SHP77 (cell line): Measurements from ENCODE around the gene RORC.
"Not testable (repeated sequence)": the region's sequence is repeated elsewhere in the genome, so short reads cannot be mapped to it uniquely, and the experiment has no call there.

ENCODE experiments used
- DNase-seq, 2 experiments: peaks; one replicate each; lab custom pipeline; 2025; lab: John Stamatoyannopoulos, UW

Gene RORC

DNA sequence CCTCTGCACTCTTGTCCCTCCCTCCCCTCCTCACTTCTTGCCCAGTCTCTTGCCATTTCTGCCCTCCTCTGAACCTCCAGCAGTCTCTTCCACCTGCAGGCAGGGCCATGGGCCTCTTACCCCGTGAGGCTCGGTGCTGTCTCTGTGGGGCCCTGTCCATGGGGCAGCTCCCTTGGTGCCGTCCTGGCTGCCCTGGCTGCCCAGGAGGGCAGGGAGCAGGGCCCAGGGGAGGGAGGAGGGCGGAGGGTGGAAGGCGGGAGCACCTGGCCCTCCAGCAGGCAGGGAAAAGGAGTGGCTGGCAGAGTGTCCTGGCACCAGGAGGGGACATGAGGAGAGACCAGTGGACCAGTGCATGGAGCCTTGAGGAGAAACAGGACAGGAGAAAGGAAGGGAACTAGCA, at the start of gene RORC:
Gene RORC, minus strand, starts transcription at position 198 of the 400 bp plus-strand sequence. Its CDS starts 38 bp downstream, at position 160.
- peak; percentile 69 to 83 for DNase-seq

DNA sequence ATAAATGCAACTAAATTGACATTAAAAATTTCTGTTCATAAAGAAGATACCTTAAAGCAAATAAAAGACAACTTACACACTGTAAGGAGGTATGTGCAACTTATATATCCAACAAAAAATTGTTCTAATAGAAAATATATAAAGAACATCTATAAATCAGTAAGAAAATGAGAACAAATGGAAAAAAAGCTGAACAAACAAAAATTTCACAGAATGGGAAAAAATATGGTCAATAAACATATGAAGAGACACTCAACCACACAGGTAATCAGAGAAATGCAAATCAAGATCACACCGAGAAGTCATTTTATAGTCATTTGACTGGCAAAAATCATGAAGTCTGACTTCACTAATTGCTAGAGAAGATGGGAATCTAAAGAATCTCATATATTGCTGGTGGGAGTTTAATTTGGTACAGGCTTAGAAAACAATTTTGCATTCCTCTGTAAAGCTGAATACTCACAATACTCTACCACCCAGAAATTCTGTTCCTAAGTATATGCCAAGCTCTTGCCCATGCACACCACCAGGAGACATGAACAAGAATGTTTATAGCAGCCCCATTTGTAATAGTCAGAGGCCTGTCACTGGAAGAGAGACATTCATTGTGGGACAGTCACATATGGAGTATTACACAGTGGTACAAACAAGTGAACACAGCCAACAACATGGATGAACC, 44.0 kb upstream of the RORC start:
- DNase-seq: no peak

DNA sequence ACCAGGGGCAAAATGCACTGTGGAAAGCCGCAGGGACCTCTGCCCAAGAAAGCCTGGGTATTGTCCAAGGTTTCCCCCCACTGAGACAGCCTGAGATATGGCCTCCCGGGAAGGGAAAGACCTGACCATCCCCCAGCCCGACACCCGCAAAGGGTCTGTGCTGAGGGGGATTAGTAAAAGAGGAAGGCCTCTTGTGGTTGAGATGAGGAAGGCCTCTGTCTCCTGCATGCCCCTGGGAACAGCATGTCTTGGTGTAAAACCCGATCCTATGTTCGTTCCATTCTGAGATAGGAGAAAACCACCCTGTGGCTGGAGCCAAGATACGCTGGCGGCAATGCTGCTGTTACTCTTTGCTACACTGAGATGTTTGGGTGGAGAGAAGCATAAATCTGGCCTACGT, 41.2 kb upstream of the RORC start:
- DNase-seq: not testable (repeated sequence)

DNA sequence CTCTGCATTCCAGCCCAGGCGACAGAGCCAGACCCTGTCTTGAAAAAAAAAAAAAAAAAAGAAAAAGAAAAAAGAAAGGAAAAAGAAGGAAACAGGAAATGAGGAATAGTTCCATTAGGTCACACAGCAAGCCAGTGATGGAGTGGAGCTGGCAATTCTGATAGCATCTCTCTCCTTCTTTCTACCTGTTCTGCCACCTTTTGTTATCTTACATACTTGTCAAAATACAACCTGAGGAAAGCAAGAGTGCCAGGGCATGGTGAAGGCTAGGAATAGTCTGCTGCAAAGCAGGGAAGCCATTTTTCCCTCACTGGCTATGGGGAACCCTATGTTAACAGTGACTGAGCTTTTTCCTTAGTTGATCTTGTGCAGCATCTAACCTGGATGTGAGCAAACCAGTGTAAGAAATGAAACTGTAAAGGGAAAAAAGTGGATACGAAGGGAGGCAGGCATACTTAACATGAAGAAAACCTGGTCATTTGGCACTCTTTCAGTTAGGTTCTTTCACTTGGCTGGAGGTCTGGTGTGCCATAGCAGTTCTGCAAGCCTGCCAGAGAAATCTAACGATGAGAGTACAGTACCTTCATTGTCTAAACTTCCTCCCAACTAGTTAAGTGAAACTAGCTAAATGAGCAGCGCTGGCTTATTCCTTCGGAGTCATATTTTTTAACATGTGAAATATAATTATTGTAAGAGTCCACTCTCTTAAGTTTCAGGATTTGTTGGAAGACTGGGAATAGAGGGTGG, 39.9 kb upstream of the RORC start:
- no peak for DNase-seq

DNA sequence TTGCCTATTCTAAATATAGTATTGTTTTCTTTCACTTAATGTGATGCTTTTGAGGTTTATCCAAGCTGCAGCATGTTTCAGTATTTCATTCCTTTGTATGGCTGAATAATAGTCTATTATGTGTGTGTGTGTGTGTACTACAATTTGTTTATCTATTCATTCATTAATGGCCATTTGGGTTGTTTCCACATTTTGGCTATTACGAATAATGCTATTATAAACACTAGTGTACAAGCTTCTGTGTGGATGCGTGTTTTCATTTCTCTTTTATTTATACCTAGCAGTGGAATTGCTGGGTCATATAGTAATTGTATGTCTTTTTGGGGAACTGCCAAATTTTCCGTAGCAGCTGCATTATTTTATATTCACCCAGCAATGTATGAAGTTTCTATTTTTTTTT, 36.9 kb upstream of the RORC start:
- DNase-seq: no peak

DNA sequence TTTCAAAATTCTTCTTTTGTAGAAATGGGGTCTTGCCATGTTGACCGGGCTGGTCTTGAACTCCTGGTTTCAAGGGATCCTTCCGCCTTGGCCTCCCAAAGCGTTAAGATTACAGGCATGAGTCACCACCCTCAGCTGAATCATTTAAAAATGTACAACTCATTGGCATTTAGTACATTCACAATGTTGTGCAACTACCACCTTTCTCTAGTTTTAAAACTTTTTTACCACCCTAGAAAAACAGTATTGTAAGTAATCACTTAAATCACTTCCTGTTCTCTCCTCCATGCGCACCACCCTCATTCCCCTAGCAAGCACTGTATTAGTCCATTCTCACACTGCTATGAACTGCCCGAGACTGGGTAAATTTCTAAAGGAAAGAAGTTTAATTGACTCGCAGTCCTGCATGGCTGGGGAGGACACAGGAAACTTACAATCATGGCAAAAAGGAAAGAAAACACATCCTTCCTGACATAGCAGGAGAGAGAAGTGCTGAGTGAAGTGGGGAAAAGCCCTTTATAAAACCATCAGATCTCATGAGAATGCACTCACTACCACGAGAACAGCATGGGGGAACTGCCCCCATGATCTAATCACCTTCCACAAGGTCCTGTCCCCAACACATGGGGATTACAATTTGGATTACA, 36.3 kb upstream of the RORC start:
- no peak for DNase-seq

DNA sequence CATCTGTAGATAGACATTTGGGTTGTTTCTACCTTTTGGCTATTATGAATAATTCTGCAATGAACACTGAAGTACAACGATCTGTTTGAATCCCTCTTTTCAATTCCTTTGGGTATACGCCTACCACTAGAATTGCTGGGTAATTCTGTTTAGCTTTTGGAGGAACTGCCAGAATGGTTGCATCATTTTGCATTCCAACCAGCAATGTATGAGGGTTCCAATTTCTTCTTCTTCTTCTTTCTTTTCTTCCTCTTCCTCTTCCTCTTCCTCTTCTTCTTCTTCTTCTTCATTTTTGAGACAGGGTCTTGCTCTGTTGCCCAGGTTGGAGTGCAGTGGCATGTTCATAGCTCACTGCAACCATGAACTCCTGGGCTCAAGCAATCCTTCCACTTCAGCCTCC, 35.7 kb upstream of the RORC start:
- DNase-seq: no peak

DNA sequence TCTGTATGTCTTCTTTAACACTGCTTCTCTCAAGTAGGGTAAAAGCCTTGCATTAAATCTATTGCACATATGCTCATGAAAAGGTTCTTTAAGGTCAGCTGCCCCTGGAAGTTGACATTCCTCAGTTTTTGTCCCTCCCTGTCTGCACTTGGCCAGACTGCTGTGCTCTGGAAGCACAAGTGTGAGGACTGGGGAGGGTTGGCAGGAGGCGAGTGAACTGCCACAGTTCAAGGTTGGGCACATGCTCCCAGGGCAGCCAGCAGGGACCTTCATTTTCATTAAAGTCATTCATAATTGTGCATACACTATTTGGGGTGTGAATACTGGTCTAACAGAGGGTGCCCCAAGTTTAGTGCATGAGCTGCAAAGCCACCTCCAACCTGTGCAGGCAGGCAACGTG, 32.8 kb upstream of the RORC start:
- DNase-seq: no peak

DNA sequence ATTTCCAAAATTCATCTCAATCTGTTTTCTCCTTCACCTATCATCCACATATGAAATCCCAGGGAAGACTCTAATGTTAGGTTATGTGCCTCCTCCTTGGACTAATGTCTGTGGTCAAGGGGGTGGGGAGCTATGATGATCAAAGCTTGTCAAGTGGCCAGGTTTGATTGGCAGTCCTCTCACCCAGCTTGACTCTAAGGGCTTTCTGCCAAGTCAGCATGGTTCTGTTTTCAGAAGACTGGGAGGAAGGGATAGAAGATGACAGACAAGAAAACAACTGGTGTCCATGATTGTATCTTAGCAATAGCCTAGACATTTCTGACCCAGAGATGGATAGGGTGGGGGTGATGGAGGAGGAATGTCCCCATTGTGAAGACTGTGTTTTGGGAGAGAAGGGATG, 31.0 kb upstream of the RORC start:
- no peak for DNase-seq

DNA sequence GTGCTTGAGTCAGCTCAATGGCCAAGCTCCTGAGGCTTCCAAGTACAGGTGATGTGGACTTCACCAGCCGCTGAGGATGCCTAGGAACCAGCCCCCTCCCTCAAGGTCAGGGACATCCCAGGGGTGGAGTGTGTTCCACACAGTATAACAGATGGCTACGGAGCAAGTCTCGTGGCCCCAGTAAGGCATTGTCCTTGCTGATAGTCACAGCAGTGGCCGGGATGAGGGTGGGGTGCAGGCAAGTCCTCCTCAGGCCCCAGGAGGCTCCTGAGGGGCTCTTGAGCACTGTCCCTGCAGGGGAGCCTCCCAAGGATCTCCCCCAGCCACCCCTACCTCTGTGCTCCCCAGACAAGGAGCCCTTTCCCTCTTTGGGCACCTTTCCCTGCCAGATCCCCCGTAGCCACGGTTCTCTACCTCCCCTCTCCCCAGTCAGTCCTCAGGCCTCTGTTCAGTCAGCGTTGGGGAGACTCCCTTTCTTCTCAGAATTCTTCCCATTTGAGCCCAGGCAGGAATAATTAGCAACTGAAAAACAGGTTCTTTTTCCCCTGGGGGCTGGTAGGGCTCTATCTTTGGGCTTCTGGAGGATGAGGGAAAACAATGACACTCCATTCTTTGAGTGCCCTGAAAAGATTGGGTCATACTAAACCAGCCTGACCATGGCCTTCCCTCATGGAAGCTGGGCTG, 29.0 kb upstream of the RORC start:
- DNase-seq: no peak

DNA sequence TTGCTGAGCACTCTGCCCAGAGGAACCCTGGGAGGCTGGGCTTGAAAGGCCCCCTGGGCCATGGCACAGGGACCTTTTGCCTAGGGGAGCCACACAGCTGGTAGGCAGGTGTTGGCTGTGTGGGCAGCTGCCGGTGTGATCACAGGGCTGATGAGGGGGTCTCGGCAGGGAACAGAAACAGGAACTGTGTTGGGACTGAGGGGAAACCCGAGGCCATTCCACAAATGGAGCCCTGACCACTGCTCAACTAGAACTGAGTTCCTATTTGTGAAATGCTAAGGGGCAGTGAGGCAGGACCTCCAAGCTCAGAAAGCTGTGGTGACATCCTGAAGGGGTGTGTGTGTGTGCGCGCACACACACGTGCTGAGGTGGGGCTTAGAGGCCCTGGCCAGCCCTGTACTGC, 28.3 kb upstream of the RORC start:
- DNase-seq: no peak

DNA sequence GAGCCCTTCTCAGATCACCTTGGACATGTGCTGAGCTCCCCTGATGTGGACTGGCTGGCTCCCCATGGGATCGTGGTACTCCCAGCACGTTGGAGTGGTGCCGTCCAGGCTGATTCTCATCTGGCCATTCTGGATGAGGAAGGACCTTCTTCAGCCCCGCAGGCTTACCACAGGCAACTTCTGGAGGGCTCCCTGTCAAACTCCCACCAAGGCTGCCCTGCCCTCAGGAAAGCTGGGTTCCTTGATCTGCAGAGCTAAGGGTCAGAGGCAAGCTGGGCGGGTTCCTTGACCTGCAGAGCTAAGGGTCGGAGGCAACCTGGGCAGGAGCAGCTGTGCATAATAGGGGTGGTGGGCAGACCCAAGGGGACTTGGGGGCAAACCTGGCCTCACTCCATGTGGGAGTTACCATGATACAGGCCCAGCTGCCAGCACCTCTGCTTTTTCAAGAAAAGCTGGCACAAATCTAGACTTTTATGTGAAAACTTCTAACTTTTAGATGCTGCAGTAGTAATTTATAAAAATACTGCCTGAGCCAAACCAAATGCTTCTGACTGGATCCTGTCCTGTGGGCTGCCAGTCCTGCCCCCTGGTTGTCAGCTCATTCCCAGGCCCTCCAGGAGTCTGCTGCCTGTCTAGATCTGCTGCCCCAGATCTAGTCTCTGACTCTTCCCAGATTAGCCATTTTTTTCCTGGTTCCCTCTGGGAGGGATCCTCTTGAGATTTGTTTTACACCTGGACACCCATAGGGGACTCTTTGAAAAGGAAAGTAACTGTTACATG, 27.5 kb upstream of the RORC start:
- DNase-seq: no peak

DNA sequence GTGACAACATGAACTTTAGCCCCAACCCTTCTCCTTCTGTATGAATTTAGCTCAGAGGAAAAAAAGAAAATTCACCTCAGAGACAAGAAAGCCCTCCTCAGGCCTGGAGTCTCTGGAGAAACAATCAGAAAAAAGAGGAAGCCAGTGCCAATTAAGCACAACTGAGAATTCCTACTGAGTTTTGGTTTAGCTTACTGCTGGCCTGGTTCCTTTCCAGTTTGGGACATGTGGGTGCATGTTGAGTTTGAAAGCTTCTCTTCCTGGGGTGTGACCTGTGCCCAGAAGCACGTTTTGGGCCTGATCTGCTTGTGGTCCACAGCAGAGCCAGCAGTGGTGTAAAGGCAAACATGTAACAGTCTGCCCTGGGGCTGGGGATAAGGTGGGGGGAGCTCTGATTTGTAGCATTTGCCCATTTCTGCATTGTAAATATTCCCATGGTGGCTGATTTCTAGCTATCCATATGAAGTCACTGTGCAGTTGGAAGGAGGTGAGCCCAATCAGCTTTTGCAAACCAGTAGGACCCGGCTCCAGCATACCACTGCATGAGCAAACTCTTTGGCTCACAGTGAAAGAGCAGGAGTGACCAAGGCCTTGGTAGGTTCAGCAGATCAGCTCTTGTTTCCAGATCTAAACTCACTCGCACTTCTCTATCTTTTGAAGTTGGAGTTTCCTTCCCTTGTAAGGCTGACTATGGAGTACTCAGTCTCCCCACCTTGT, 26.6 kb upstream of the RORC start:
- no peak for DNase-seq

DNA sequence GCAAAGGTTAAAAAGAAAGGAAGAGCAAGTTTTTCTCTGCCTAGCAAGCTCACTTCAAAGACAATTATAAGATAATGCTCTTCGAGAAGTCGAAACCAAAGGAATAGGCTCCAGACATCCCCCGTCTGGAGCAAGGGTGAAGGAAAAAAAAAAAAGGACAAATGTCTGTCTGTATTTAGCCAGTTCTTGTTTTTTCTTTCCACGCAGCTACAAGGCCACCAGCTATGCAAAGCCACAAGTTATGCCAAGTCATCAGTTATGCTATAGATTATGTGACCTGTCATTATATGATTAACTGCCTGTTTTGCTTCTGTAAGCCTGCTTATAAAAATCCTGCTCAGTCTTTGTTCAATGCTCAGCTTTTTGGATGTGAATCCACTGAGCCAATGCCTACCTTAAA, 24.3 kb upstream of the RORC start:
- no peak for DNase-seq

DNA sequence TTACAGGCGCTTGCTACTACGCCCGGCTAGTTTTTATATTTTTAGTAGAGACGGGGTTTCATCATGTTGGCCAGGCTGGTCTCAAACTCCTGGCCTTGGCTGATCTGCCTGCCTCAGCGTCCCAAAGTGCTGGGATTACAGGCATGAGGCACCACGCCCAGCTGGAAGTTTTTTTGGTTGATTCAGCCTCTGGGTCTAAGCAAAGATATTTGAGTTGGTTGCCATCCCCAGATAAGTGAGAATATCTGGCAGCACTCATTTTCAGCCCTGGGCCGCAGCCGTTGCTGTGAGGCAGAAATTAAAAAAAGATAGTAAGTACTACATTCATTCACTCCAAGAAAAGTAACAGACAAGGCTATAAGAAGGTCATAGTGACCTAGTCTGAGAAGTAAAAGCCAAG, 23.9 kb upstream of the RORC start:
- DNase-seq: not testable (repeated sequence)

DNA sequence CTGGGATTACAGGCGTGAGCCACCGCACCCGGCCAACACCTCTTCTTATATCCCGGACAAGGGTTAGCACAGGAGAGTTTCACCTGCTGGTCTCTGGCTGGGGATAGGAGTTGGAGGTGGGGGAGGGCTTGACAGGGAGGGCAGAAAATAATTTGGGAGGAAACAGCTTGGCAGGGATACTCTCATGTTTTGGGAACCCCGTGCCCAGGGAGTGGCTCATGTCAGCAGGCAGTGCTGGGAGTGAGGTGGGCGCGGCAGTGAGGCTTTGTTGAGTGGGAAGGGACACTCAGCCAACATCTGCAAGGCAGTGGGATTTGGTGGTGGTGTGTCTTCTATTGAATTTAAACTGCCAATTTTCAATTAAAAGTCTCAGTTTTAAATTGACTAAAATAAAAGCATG, 23.1 kb upstream of the RORC start:
- DNase-seq: no peak

DNA sequence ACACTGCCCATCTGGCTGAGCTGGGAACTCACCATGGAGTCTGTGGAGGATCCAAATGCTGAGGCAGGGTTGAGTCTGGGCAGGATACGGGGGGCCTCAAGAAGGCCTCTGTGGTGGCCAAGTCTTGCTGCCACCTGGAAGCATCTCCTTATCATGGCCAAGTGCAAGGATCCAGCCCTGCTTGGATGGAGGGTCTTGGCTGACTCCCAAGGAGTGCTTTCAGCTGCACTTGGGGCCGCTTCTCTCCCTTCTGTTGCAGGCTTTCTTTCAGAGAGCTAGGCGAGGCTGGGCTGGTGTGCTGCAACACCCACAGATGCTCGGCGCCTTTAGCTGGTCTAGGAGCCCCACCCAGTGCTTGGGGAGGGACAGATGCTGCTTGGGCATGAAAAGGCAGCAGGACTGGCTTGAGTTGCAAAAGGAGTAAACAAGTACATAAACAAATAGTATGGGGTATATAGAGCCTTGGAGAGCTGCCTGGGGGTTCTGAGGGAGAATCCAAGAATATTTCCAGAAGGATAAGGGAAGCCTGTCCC, 21.9 kb upstream of the RORC start, which contains the start of gene THEM5:
Gene THEM5, minus strand, starts transcription at position 302 of the 533 bp plus-strand sequence. Its CDS starts 147 bp downstream, at position 155.
- DNase-seq: no peak

DNA sequence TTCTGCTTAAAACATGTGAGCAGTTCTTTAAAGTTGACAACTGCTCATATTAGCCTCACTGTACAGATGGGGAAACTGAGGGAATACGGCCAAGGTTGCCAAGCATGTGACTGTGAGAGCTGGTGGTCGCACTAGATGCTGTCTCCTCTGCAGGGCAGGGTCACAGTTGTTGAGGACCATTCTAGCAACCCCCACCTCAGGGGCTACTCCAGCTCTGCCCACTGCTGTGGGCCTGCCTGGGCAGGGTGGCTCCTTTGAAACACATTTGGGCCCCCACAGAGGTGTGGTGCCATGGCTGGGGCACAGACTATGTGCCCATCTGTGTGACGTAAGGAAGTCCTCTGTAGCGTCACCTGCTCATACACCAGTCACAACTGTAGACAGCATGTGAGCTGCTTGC, 21.1 kb upstream of the RORC start:
- no peak for DNase-seq

DNA sequence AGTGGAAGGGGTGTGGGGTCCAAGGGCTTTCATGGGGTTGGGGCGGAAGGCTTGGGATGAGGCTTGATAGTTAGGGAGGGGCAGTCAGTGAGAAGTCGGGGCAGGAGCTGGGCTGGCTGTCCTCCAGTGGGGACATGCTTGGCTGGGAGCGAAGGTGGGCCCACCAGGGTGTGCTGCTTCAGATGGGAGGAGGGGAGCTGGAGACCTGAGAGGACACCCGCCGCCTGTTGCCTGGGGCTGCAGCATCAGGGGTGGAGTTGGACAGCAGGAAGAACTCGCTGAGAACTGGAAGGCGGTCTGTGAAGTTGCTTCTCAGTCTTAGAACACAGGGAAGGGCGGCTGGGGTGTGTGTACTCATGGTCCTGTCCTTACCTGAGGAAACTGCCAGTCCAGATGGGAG, 20.3 kb upstream of the RORC start:
- no peak for DNase-seq

DNA sequence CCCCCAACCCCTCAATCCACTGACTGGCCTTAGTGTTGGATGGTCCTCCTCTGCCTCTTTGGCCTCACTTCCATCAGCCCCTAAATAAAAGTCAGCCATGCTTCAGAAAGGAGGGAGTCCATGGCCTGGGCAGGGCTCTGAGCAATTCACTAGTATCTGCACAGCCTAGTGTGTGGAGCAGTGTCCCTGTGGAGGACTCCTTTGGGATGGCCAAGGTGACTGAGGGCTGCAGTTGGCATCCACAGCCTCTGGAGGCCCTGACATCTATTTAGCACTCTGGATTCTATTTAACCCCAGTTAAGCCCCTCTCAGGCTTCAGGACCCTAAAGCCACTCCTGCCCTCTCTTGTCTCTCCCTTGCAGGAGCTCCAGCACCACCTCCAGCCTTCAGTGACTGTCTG, 18.3 kb upstream of the RORC start:
- DNase-seq: no peak

DNA sequence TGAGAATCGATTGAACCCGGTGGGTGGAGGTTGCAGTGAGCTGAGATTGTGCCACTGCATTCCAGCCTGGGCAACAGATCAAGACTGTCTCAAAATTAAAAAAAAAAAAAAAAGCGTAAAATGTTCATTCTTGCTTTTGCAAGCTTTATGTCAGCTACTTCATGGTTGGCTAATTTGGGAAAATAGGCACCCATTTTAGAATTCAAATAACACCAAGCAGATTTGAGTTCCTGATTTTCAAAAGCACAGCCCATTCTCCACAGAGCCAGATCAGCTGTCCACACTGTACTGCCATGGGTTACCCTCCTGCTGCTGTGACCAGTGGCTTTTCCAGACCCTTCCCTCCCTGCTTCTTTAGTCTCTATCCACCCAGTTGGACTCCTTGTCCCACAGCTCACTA, 17.5 kb upstream of the RORC start:
- no peak for DNase-seq
